Measurements from ENCODE around the gene DDO. TPM values are rescaled to one million over a fixed set of nuclear protein-coding genes. Genes with fewer than 3 reads are reported as not detected.

DDO gene
- total and polyA plus RNA-seq, 9 donors, result 0.08 to 0.49 (median 0.22) TPM; not detected in 3

GRCh38 chr6:110447761-110448160, 32.4 kb upstream of the DDO start:
- Histone ChIP-seq H3K4me1 (ENCODE audit: control insufficient read depth, insufficient read depth, low read length) (no peaks in the 10 kb centered on the region), H3K36me3 (ENCODE audit: control insufficient read depth, insufficient read depth, low read length) (no peaks in the 10 kb centered on the region), H3K9me3 (replicated peaks; ENCODE audit: control insufficient read depth, low read depth, low read length) (no peaks in the 10 kb centered on the region), H3K27ac (ENCODE audit: low read length) (no peak overlapping the region), H3K27me3 (ENCODE audit: control insufficient read depth, insufficient read depth, low read length) (no peaks in the 10 kb centered on the region), H3K4me3 (ENCODE audit: low read length) (no peak overlapping the region)
- 100% methylated on average over 1 of the region's 3 CpGs for WGBS (ENCODE audit: insufficient coverage)
- DNase-seq, result no peak

- no peak overlapping the region for H3K27ac ChIP-seq (ENCODE audit: low read length)
- no peaks in the 10 kb centered on the region for H3K4me1 ChIP-seq (ENCODE audit: control insufficient read depth, insufficient read depth, low read length)
- H3K4me3 ChIP-seq (ENCODE audit: low read length), result no peak overlapping the region
- H3K9me3 ChIP-seq (replicated peaks; ENCODE audit: control insufficient read depth, low read depth, low read length), result no peaks in the 10 kb centered on the region
- no peaks in the 10 kb centered on the region for H3K36me3 ChIP-seq (ENCODE audit: control insufficient read depth, insufficient read depth, low read length)
- no peaks in the 10 kb centered on the region for H3K27me3 ChIP-seq (ENCODE audit: control insufficient read depth, insufficient read depth, low read length)
- no CpG with 5 or more reads among the region's 4 CpGs for WGBS (ENCODE audit: insufficient coverage)
- no peak for DNase-seq
Observed at GRCh38 chr6:110446405-110446804, 31.0 kb upstream of the DDO start.

GRCh38 chr6:110440026-110440425, 24.7 kb upstream of the DDO start:
- DNase-seq, result no peak
- WGBS (ENCODE audit: insufficient coverage), result 61% methylated on average over 2 of the region's 4 CpGs
- H3K27me3 ChIP-seq (ENCODE audit: control insufficient read depth, insufficient read depth, low read length), result no peaks in the 10 kb centered on the region
- H3K4me3 ChIP-seq (ENCODE audit: low read length), result no peak overlapping the region
- no peak overlapping the region for H3K27ac ChIP-seq (ENCODE audit: low read length)
- H3K4me1 ChIP-seq (ENCODE audit: control insufficient read depth, insufficient read depth, low read length), result no peaks in the 10 kb centered on the region
- H3K36me3 ChIP-seq (ENCODE audit: control insufficient read depth, insufficient read depth, low read length), result no peaks in the 10 kb centered on the region
- no peaks in the 10 kb centered on the region for H3K9me3 ChIP-seq (replicated peaks; ENCODE audit: control insufficient read depth, low read depth, low read length)

- Histone ChIP-seq H3K27ac (ENCODE audit: low read length) (no peak overlapping the region), H3K9me3 (replicated peaks; ENCODE audit: control insufficient read depth, low read depth, low read length) (no peaks in the 10 kb centered on the region), H3K27me3 (ENCODE audit: control insufficient read depth, insufficient read depth, low read length) (no peaks in the 10 kb centered on the region), H3K36me3 (ENCODE audit: control insufficient read depth, insufficient read depth, low read length) (no peaks in the 10 kb centered on the region), H3K4me1 (ENCODE audit: control insufficient read depth, insufficient read depth, low read length) (no peaks in the 10 kb centered on the region), H3K4me3 (ENCODE audit: low read length) (no peak overlapping the region)
- DNase-seq, result peak; percentile 76
- no CpG with 5 or more reads among the region's 5 CpGs for WGBS (ENCODE audit: insufficient coverage)
Observed at GRCh38 chr6:110439356-110439755, 24.0 kb upstream of the DDO start.

GRCh38 chr6:110434961-110435602, 19.7 kb upstream of the DDO start:
- no peak for DNase-seq
- no peak overlapping the region for H3K4me3 ChIP-seq (ENCODE audit: low read length)
- H3K27ac ChIP-seq (ENCODE audit: low read length), result no peak overlapping the region
- no peaks in the 10 kb centered on the region for H3K27me3 ChIP-seq (ENCODE audit: control insufficient read depth, insufficient read depth, low read length)
- 93% methylated on average over 3 of the region's 7 CpGs for WGBS (ENCODE audit: insufficient coverage)
- no peaks in the 10 kb centered on the region for H3K9me3 ChIP-seq (replicated peaks; ENCODE audit: control insufficient read depth, low read depth, low read length)
- H3K36me3 ChIP-seq (ENCODE audit: control insufficient read depth, insufficient read depth, low read length), result no peaks in the 10 kb centered on the region
- H3K4me1 ChIP-seq (ENCODE audit: control insufficient read depth, insufficient read depth, low read length), result no peaks in the 10 kb centered on the region

- Histone ChIP-seq H3K9me3 (replicated peaks; ENCODE audit: control insufficient read depth, low read depth, low read length) (no peaks in the 10 kb centered on the region), H3K36me3 (ENCODE audit: control insufficient read depth, insufficient read depth, low read length) (no peaks in the 10 kb centered on the region), H3K4me3 (ENCODE audit: low read length) (no peak overlapping the region), H3K27ac (ENCODE audit: low read length) (no peak overlapping the region), H3K27me3 (ENCODE audit: control insufficient read depth, insufficient read depth, low read length) (no peaks in the 10 kb centered on the region), H3K4me1 (ENCODE audit: control insufficient read depth, insufficient read depth, low read length) (no peaks in the 10 kb centered on the region)
- 53% methylated on average over 2 of the region's 3 CpGs for WGBS (ENCODE audit: insufficient coverage)
- no peak for DNase-seq
Observed at GRCh38 chr6:110432285-110432900, 17.0 kb upstream of the DDO start.

GRCh38 chr6:110430741-110431140, 15.4 kb upstream of the DDO start:
- Histone ChIP-seq H3K9me3 (replicated peaks; ENCODE audit: control insufficient read depth, low read depth, low read length) (no peaks in the 10 kb centered on the region), H3K27me3 (ENCODE audit: control insufficient read depth, insufficient read depth, low read length) (no peaks in the 10 kb centered on the region), H3K27ac (ENCODE audit: low read length) (no peak overlapping the region), H3K4me3 (ENCODE audit: low read length) (no peak overlapping the region), H3K36me3 (ENCODE audit: control insufficient read depth, insufficient read depth, low read length) (no peaks in the 10 kb centered on the region), H3K4me1 (ENCODE audit: control insufficient read depth, insufficient read depth, low read length) (no peaks in the 10 kb centered on the region)
- 80% methylated on average over 2 of the region's 4 CpGs for WGBS (ENCODE audit: insufficient coverage)
- no peak for DNase-seq

- 49% methylated on average over 2 of the region's 5 CpGs for WGBS (ENCODE audit: insufficient coverage)
- H3K27me3 ChIP-seq (ENCODE audit: control insufficient read depth, insufficient read depth, low read length), result peaks cover under 1% of the 10 kb centered on the region
Observed at GRCh38 chr6:110430236-110430635, 14.9 kb upstream of the DDO start.

GRCh38 chr6:110428153-110428552, 12.8 kb upstream of the DDO start:
- DNase-seq, result no peak
- no CpG with 5 or more reads among the region's 2 CpGs for WGBS (ENCODE audit: insufficient coverage)
- no peaks in the 10 kb centered on the region for H3K36me3 ChIP-seq (ENCODE audit: control insufficient read depth, insufficient read depth, low read length)
- no peaks in the 10 kb centered on the region for H3K9me3 ChIP-seq (replicated peaks; ENCODE audit: control insufficient read depth, low read depth, low read length)
- no peaks in the 10 kb centered on the region for H3K4me1 ChIP-seq (ENCODE audit: control insufficient read depth, insufficient read depth, low read length)
- H3K27ac ChIP-seq (ENCODE audit: low read length), result no peak overlapping the region
- H3K4me3 ChIP-seq (ENCODE audit: low read length), result no peak overlapping the region
- peaks cover 2% of the 10 kb centered on the region for H3K27me3 ChIP-seq (ENCODE audit: control insufficient read depth, insufficient read depth, low read length)

More at GRCh38 chr6:110430236-110430635, 14.9 kb upstream of the DDO start:
- H3K9me3 ChIP-seq (replicated peaks; ENCODE audit: control insufficient read depth, low read depth, low read length), result no peaks in the 10 kb centered on the region
- H3K4me3 ChIP-seq (ENCODE audit: low read length), result no peak overlapping the region
- no peak for DNase-seq
- H3K4me1 ChIP-seq (ENCODE audit: control insufficient read depth, insufficient read depth, low read length), result no peaks in the 10 kb centered on the region
- H3K27ac ChIP-seq (ENCODE audit: low read length), result no peak overlapping the region
- no peaks in the 10 kb centered on the region for H3K36me3 ChIP-seq (ENCODE audit: control insufficient read depth, insufficient read depth, low read length)

- peaks cover 3% of the 10 kb centered on the region for H3K9me3 ChIP-seq (replicated peaks; ENCODE audit: control insufficient read depth, low read depth, low read length)
- no peaks in the 10 kb centered on the region for H3K4me1 ChIP-seq (ENCODE audit: control insufficient read depth, insufficient read depth, low read length)
- peaks cover 2% of the 10 kb centered on the region for H3K27me3 ChIP-seq (ENCODE audit: control insufficient read depth, insufficient read depth, low read length)
- DNase-seq, result no peak
- H3K27ac ChIP-seq (ENCODE audit: low read length), result no peak overlapping the region
- H3K36me3 ChIP-seq (ENCODE audit: control insufficient read depth, insufficient read depth, low read length), result no peaks in the 10 kb centered on the region
- H3K4me3 ChIP-seq (ENCODE audit: low read length), result no peak overlapping the region
- no CpG with 5 or more reads among the region's 5 CpGs for WGBS (ENCODE audit: insufficient coverage)
Observed at GRCh38 chr6:110425816-110426215, 10.4 kb upstream of the DDO start.
